Panc1 (cell line): ENCODE data around the gene FBXL17. TPM values are rescaled to one million over a fixed set of nuclear protein-coding genes. Genes with fewer than 3 reads are reported as not detected.

Experiments used
- ATAC-seq: fragments of 200-7000 bp; cut with Tn5 transposase; 2 replicates; pipeline ENCODE4 v1.9.1; 2020; ENCODE audit warnings: mild to moderate bottlenecking, moderate library complexity
- BruUV-seq: library from RNA; stranded (reverse); fragments of 400-500 nt; replicated peaks from 2 replicates; lab custom pipeline; 2021; lab: Mats Ljungman, UMichigan
- CTCF ChIA-PET: fragments of 300-600 bp; sonication (Branson Sonifier 250); formaldehyde crosslinking; loops from one replicate; lab custom pipeline; 2022; ENCODE audit warnings: antibody characterized with exemption; lab: Charles Lee
- POLR2A ChIA-PET: fragments of 300-600 bp; sonication (Branson Sonifier 250); formaldehyde crosslinking; loops from one replicate; lab custom pipeline; 2022; ENCODE audit warnings: antibody characterized with exemption; lab: Charles Lee
- DNase-seq: peaks from one replicate; pipeline ENCODE4 v3.0.0-alpha.2; 2010; ENCODE audit warnings: low read depth, low spot score
- H3K27ac ChIP-seq: 2 replicates; pipeline ENCODE4 v1.5.1; 2011; ENCODE audit warnings: mild to moderate bottlenecking, low read length, inconsistent platforms
- H3K27me3 ChIP-seq: fragments of 200-500 bp; sonication (Bioruptor generic); 2 replicates; pipeline ENCODE4 v1.6.0; 2014; ENCODE audit warnings: low read length, inconsistent platforms; ENCODE audit not compliant: control insufficient read depth, insufficient read depth
- H3K36me3 ChIP-seq: fragments of 200-500 bp; sonication (Bioruptor generic); 2 replicates; pipeline ENCODE4 v1.5.1; 2014; ENCODE audit warnings: inconsistent platforms, mild to moderate bottlenecking, low read length, moderate library complexity; ENCODE audit not compliant: control insufficient read depth, insufficient read depth
- H3K4me1 ChIP-seq: 2 replicates; pipeline ENCODE4 v1.5.1; 2011; ENCODE audit warnings: inconsistent platforms, mild to moderate bottlenecking, low read length, moderate library complexity; ENCODE audit not compliant: control insufficient read depth, insufficient read depth
- H3K4me3 ChIP-seq, 2 experiments: 2 replicates each; pipeline ENCODE4 v1.5.1; 2011 to 2012; ENCODE audit warnings: low read depth in 2 of 2, low read length in 2 of 2, mild to moderate bottlenecking in 2 of 2, inconsistent platforms in 1 of 2, moderate library complexity in 1 of 2
- H3K9me3 ChIP-seq: fragments of 200-500 bp; sonication (Bioruptor generic); 2 replicates; pipeline ENCODE4 v1.5.1; 2014; ENCODE audit warnings: low read depth, mild to moderate bottlenecking, inconsistent platforms, low read length, moderate library complexity; ENCODE audit not compliant: control insufficient read depth, insufficient read depth
- CTCF ChIP-seq: fragments of 450-650 bp; IDR thresholded peaks from 2 replicates; pipeline ENCODE4 v1.5.1; 2017; ENCODE audit warnings: mild to moderate bottlenecking
- POLR2AphosphoS5 ChIP-seq: IDR thresholded peaks from 2 replicates; pipeline ENCODE4 v1.6.1; 2012; ENCODE audit warnings: mild to moderate bottlenecking, low read depth, low read length, moderate library complexity
- REST ChIP-seq, 2 experiments: IDR thresholded peaks; 2 replicates each; pipeline ENCODE4 v1.6.1; 2011 to 2012; ENCODE audit warnings: low read depth in 2 of 2, control low read depth in 1 of 2, low read length in 1 of 2, mild to moderate bottlenecking in 1 of 2, moderate library complexity in 1 of 2; ENCODE audit not compliant: insufficient read depth in 1 of 2
- SIN3A ChIP-seq: IDR thresholded peaks from 2 replicates; pipeline ENCODE4 v1.6.1; 2012; ENCODE audit warnings: low read depth, mild to moderate bottlenecking, low read length, moderate library complexity, borderline replicate concordance; ENCODE audit not compliant: insufficient read depth
- TCF7L2 ChIP-seq: IDR thresholded peaks from 2 replicates; pipeline ENCODE4 v1.6.1; 2011; ENCODE audit warnings: mild to moderate bottlenecking, low read depth, low read length, inconsistent platforms
- in situ Hi-C: cut with HindIII; loops from 2 replicates; pipeline ENCODE4 v1.10.0; 2016; ENCODE audit warnings: low sequenced_read_pairs, low pct_unique_long_range_greater_than_20kb
- intact Hi-C: fragments of 100-400 bp; cut with micrococcal nuclease; formaldehyde crosslinking; loops from one replicate; pipeline ENCODE4 v1.10.0; 2022; ENCODE audit not compliant: unreplicated experiment
- total RNA-seq: library from RNA; stranded (reverse); gene quantifications from one replicate; pipeline ENCODE4 v1.2.1, GENCODE V29; 2021; ENCODE audit not compliant: unreplicated experiment

Gene FBXL17
- total RNA-seq, 1 experiment from 2014 or later: 17.4 TPM

- Histone ChIP-seq H3K9me3 (no peaks in the 10 kb centered on the region), H3K27me3 (no peaks in the 10 kb centered on the region), H3K4me1 (no peaks in the 10 kb centered on the region), H3K4me3 (no peak overlapping the region), H3K36me3 (no peaks in the 10 kb centered on the region), H3K27ac (no peak overlapping the region)
- in situ Hi-C loops (no loop called here), intact Hi-C loops (no loop called here)
- ATAC-seq: no peak
- POLR2A ChIA-PET: interaction anchor here (0.9 kb wide), 1 partner anchor 11 kb away, joined by 3 read pairs; no protein-coding TSS in a partner anchor
- TF ChIP-seq SIN3A: no peak
- no peak for TF ChIP-seq TCF7L2
- TF ChIP-seq CTCF: no peak
- TF ChIP-seq REST (IDR thresholded peaks at IDR 0.05; ENCODE audit: insufficient read depth in 1 of 2, low read depth in 2 of 2, low read length in 1 of 2): no peak
- TF ChIP-seq POLR2AphosphoS5: no peak
- no peak for DNase-seq
- CTCF ChIA-PET: no interaction called here
- no TSS peak for BruUV-seq
These were observed 280.8 kb downstream of the FBXL17 start for GRCh38 chr5:108101130-108101529.

- no peaks in the 10 kb centered on the region for H3K9me3 ChIP-seq
- in situ Hi-C loops: no loop called here
- TF ChIP-seq CTCF: no peak
- no peak for TF ChIP-seq POLR2AphosphoS5
- TF ChIP-seq REST (IDR thresholded peaks at IDR 0.05; ENCODE audit: insufficient read depth in 1 of 2, low read depth in 2 of 2, low read length in 1 of 2): no peak
- TF ChIP-seq SIN3A: no peak
- H3K4me1 ChIP-seq: no peaks in the 10 kb centered on the region
- no peak for ATAC-seq
- no peak overlapping the region for H3K27ac ChIP-seq
- ChIA-PET CTCF (no interaction called here), POLR2A (no interaction called here)
- no peaks in the 10 kb centered on the region for H3K27me3 ChIP-seq
- no peak for DNase-seq
- intact Hi-C loops: no loop called here
- no peak overlapping the region for H3K4me3 ChIP-seq
- BruUV-seq: no TSS peak
- no peaks in the 10 kb centered on the region for H3K36me3 ChIP-seq
These were observed 287.1 kb downstream of the FBXL17 start for GRCh38 chr5:108094800-108095199.
